ENCODE data around the gene FAAP24. TPM values are rescaled to one million over a fixed set of nuclear protein-coding genes. Genes with fewer than 3 reads are reported as not detected.
"Not testable (repeated sequence)": the region's sequence is repeated elsewhere in the genome, so short reads cannot be mapped to it uniquely, and the experiment has no call there.

FAAP24 gene
- total and polyA plus RNA-seq, 2 of the 8 experiments (the other 6 are each of a cell fraction or from before 2014, with no cell fraction given), result 3.3 to 4.2 TPM

DNA sequence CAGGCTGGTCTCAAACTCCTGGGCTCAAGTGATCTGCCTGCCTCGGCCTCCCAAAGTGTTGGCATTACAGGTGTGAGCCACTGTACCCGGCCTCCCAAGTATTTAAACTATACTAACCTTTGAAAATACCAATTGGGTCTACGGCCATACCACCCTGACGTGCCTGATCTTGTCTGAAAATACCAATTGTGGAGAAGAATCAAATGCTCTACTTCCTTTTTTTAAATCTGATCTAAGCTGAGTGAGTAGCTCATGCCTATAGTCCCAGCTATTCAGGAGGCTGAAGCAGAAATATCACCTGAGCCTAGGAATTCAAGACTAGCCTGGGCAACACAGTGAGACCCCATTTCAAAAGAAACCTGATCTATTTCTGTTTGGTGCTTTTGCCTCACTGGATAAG is 38.8 kb downstream of the FAAP24 start:
- H3K4me2 ChIP-seq (ENCODE audit: insufficient read depth in 1 of 2, low read depth in 2 of 2, low read length in 2 of 2); H2BK120ac ChIP-seq (replicated peaks; ENCODE audit: low read depth, low read length); H3K18ac ChIP-seq (ENCODE audit: extremely low read depth, low read length); H3K27ac ChIP-seq (ENCODE audit: low read depth, low read length); H3K4me1 ChIP-seq (replicated peaks in 1 of 4; ENCODE audit: control insufficient read depth in 3 of 4, insufficient read depth in 4 of 4, low read length in 3 of 4); H3K14ac ChIP-seq (ENCODE audit: insufficient read length); H2BK12ac ChIP-seq (ENCODE audit: low read depth, low read length); POLR2A ChIA-PET (ENCODE audit: partially characterized antibody); H4K20me1 ChIP-seq (replicated peaks in 1 of 2; ENCODE audit: control insufficient read depth in 1 of 2, insufficient read depth in 2 of 2, low read length in 2 of 2); H3K23ac ChIP-seq (ENCODE audit: insufficient read length); H3K56ac ChIP-seq (replicated peaks; ENCODE audit: insufficient read length, low read depth, low read length); H3K79me2 ChIP-seq (ENCODE audit: control insufficient read depth in 1 of 2, insufficient read depth in 2 of 2, low read length in 2 of 2); H4K5ac ChIP-seq (ENCODE audit: insufficient read length, low read depth, low read length); H2BK15ac ChIP-seq (ENCODE audit: low read length); H3K4ac ChIP-seq (replicated peaks; ENCODE audit: insufficient read length, low read depth, low read length); H3K9me3 ChIP-seq (ENCODE audit: insufficient read depth in 2 of 2, low read depth in 1 of 2, low read length in 1 of 2); H2BK5ac ChIP-seq (ENCODE audit: low read depth, low read length); H3K23me2 ChIP-seq (ENCODE audit: low read depth, low read length); H2BK20ac ChIP-seq (ENCODE audit: low read length); DNase-seq (ENCODE audit: low read depth in 1 of 2, low spot score in 2 of 2); H4K8ac ChIP-seq (ENCODE audit: extremely low read depth, insufficient read depth, low read length); H3K27me3 ChIP-seq (replicated peaks in 1 of 4; ENCODE audit: control insufficient read depth in 3 of 4, extremely low read depth in 1 of 4, insufficient read depth in 3 of 4, low read length in 3 of 4); H2AK5ac ChIP-seq (ENCODE audit: low read depth, low read length); H3K4me3 ChIP-seq (ENCODE audit: extremely low read depth in 1 of 4, insufficient read depth in 2 of 4, low read depth in 3 of 4, low read length in 4 of 4); H3K79me1 ChIP-seq (ENCODE audit: low read depth, low read length); H2AFZ ChIP-seq (ENCODE audit: low read length); FAIRE-seq; H3K9ac ChIP-seq (replicated peaks in 1 of 4; ENCODE audit: extremely low read depth in 1 of 4, low read depth in 3 of 4, low read length in 3 of 4); CTCF ChIA-PET (ENCODE audit: partially characterized antibody); H4K91ac ChIP-seq (replicated peaks; ENCODE audit: insufficient read length, low read length): not testable (repeated sequence)
- H3K36me3 ChIP-seq (ENCODE audit: control insufficient read depth in 2 of 4, insufficient read depth in 4 of 4, low read length in 3 of 4), result peaks cover 5 to 32% (median 17%) of the 10 kb centered on the region in 4 experiments
- 97% methylated on average over 4 of the region's 4 CpGs; no CpG with 5 or more reads in 1 of the 2 experiments for WGBS, 2 experiments (ENCODE audit: extremely low coverage in 1 of 2, insufficient coverage in 1 of 2, insufficient read length in 1 of 2, insufficient replicate concordance in 2 of 2, low coverage in 1 of 2, low lambda C conversion rate in 2 of 2, missing lambda C conversion rate in 1 of 2)
